22Rv1 (cell line): ENCODE data around the gene TAOK2.

ENCODE experiments used
- ZFX ChIP-seq: fragments of 450-650 bp; IDR thresholded peaks from 2 replicates; pipeline ENCODE4 v1.6.1; 2017; ENCODE audit warnings: antibody characterized with exemption, borderline replicate concordance
- TF ChIP-seq, protein P1 (sequence below): fragments of 450-650 bp; IDR thresholded peaks from 2 replicates; pipeline ENCODE4 v1.5.1; 2017; ENCODE audit warnings: mild to moderate bottlenecking

DNA sequence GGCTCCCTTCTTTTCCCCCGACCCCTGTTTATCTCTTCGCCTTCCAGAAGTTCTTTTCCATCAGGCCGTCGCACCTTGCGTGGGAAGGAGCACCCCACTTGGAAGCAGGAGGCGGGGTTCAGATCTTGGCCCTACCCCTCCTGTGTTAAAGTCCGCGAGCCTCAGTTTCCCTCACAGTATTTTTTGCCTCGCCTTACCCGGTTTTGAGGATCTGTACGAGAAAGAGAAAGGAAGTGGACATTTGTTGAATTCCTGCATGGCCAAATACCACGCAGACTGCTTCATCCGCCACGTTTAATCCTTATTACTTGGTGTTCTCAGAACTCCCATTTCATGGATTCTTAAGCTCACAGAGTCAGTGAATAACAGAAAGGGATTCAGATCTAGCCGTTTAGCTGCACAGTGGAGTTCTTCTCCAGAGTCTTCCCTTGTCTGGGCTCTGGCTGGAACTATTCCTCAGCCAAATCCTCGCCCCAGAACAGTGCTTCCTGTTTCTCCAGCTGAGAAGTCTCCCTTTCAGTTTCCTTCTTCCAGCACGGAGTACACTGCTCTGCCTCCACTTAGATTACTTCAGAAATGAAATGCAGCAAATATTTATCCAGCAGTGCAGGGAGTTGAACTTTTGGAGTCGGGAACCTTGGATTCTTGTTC is 11.2 kb upstream of the TAOK2 start:
- TF ChIP-seq, protein P1, sequence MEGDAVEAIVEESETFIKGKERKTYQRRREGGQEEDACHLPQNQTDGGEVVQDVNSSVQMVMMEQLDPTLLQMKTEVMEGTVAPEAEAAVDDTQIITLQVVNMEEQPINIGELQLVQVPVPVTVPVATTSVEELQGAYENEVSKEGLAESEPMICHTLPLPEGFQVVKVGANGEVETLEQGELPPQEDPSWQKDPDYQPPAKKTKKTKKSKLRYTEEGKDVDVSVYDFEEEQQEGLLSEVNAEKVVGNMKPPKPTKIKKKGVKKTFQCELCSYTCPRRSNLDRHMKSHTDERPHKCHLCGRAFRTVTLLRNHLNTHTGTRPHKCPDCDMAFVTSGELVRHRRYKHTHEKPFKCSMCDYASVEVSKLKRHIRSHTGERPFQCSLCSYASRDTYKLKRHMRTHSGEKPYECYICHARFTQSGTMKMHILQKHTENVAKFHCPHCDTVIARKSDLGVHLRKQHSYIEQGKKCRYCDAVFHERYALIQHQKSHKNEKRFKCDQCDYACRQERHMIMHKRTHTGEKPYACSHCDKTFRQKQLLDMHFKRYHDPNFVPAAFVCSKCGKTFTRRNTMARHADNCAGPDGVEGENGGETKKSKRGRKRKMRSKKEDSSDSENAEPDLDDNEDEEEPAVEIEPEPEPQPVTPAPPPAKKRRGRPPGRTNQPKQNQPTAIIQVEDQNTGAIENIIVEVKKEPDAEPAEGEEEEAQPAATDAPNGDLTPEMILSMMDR, result no peak
- no peak for TF ChIP-seq ZFX
